HepG2 (cell line): ENCODE results near the gene ABTB2. TPM values are rescaled to one million over a fixed set of nuclear protein-coding genes. Genes with fewer than 3 reads are reported as not detected.
A peak's percentile ranks its signal among the peaks of the same experiment; 100 is the strongest.

Experiments used
- ARID3A ChIP-seq: IDR thresholded peaks from 2 replicates; pipeline ENCODE4 v1.6.1; 2012; ENCODE audit warnings: low read depth, low read length, improper control_type of control experiment
- BHLHE40 ChIP-seq: IDR thresholded peaks from 2 replicates; pipeline ENCODE4 v1.6.1; 2011; ENCODE audit warnings: low read length, improper control_type of control experiment
- MLLT10 ChIP-seq: sonication (generic); formaldehyde crosslinking; IDR thresholded peaks from 2 replicates; pipeline ENCODE4 v1.4.0; 2020; ENCODE audit warnings: missing genetic modification reagents
- PHB2 ChIP-seq: fragments of 450-650 bp; IDR thresholded peaks from 2 replicates; pipeline ENCODE4 v1.6.1; 2018; ENCODE audit not compliant: partially characterized antibody
- SIX1 ChIP-seq: sonication (generic); formaldehyde crosslinking; IDR thresholded peaks from 2 replicates; pipeline ENCODE4 v1.4.0; 2020; ENCODE audit warnings: missing genetic modification reagents, borderline replicate concordance
- ZNF335 ChIP-seq: sonication (generic); formaldehyde crosslinking; IDR thresholded peaks from 2 replicates; pipeline ENCODE4 v1.4.0; 2020; ENCODE audit warnings: missing genetic modification reagents
- ZNF562 ChIP-seq: sonication (generic); formaldehyde crosslinking; IDR thresholded peaks from 2 replicates; pipeline ENCODE4 v1.8.0; 2022; ENCODE audit warnings: missing genetic modification reagents, borderline replicate concordance
- ZNF703 ChIP-seq: sonication (generic); formaldehyde crosslinking; IDR thresholded peaks from 2 replicates; pipeline ENCODE4 v1.5.1; 2020; ENCODE audit warnings: missing genetic modification reagents, mild to moderate bottlenecking, moderate library complexity, borderline replicate concordance
- ZNF800 ChIP-seq: sonication (generic); formaldehyde crosslinking; IDR thresholded peaks from 2 replicates; pipeline ENCODE4 v1.4.0; 2020; ENCODE audit warnings: missing genetic modification reagents
- polyA plus RNA-seq, 8 experiments: library from polyadenylated mRNA; depleted of rRNA in 3 of 8; stranded (reverse) in 7 of 8; unstranded in 1 of 8; fragments of >200 nt; fragmentation: Illumina TruSeq in 4 of 8; extraction: Trizol in 4 of 8; gene quantifications; 2 replicates each; pipeline versions ENCODE4 v1.2.1 to v1.2.3, GENCODE V29; 2011 to 2016; ENCODE audit warnings: low read depth in 4 of 8, missing spikeins in 1 of 8, mixed read lengths in 1 of 8; ENCODE audit not compliant: insufficient read depth in 1 of 8
- total RNA-seq, 5 experiments: library from RNA; depleted of rRNA; stranded (reverse); fragments of >200 nt; fragmentation: Illumina TruSeq; extraction: Trizol; gene quantifications; 2 replicates each; pipeline ENCODE4 v1.2.3, GENCODE V29; 2016; ENCODE audit warnings: low read depth in 1 of 5

Gene ABTB2
- total and polyA plus RNA-seq, 2 of the 13 experiments (the other 11 are each of a cell fraction or from before 2014, with no cell fraction given) = 5.1 to 15.4 TPM

GRCh38 chr11:34359548-34359891 is 1.7 kb upstream of the ABTB2 start (continued):
- no peak for TF ChIP-seq ZNF335 (CRISPR knock-in tag)
- TF ChIP-seq ZNF800 = peak; percentile 1; the same call in 1 of the 2 replicates
- TF ChIP-seq PHB2 = no peak
- TF ChIP-seq MLLT10 (CRISPR knock-in tag) = no peak
- no peak for TF ChIP-seq ZNF703 (CRISPR knock-in tag)
- TF ChIP-seq ARID3A = peak; percentile 4; the same call in 1 of the 2 replicates
- no peak for TF ChIP-seq ZNF562 (CRISPR knock-in tag)
- TF ChIP-seq BHLHE40 = no peak
- no peak for TF ChIP-seq SIX1 (CRISPR knock-in tag)
